ENCODE results near the gene FTO.

DNA sequence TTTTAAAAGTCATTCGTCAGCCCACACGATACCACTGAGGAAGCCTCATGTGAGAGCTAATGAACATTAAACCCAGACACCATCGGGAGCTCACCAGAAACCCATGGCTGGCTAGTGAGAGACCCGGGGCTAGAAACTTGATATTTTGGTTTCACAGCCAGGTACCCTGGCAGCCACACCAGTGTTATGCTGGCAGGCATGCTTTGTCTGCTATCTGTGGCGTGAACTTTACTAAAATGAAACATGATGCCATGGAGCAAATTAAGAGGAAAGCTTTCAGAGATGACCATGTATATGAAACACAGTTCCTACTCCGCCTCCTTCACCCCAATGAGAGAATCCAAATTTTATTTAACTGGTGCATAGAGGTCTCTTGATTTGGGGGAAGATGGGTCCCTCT lies 291.4 kb downstream of the FTO start:
- TF ChIP-seq CHD1 (IDR thresholded peaks at IDR 0.05; ENCODE audit: low read depth, low read length): no peak
- TF ChIP-seq POLR2A (IDR thresholded peaks at IDR 0.05; ENCODE audit: control extremely low read depth in 1 of 2, low read depth in 2 of 2, low read length in 2 of 2): no peak
- TF ChIP-seq, protein P1, sequence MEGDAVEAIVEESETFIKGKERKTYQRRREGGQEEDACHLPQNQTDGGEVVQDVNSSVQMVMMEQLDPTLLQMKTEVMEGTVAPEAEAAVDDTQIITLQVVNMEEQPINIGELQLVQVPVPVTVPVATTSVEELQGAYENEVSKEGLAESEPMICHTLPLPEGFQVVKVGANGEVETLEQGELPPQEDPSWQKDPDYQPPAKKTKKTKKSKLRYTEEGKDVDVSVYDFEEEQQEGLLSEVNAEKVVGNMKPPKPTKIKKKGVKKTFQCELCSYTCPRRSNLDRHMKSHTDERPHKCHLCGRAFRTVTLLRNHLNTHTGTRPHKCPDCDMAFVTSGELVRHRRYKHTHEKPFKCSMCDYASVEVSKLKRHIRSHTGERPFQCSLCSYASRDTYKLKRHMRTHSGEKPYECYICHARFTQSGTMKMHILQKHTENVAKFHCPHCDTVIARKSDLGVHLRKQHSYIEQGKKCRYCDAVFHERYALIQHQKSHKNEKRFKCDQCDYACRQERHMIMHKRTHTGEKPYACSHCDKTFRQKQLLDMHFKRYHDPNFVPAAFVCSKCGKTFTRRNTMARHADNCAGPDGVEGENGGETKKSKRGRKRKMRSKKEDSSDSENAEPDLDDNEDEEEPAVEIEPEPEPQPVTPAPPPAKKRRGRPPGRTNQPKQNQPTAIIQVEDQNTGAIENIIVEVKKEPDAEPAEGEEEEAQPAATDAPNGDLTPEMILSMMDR (IDR thresholded peaks at IDR 0.05; ENCODE audit: control extremely low read depth in 1 of 3, insufficient read depth in 1 of 3, low read depth in 1 of 3, low read length in 3 of 3): no peak
- no peak for TF ChIP-seq CEBPB (IDR thresholded peaks at IDR 0.05; ENCODE audit: low read depth, low read length)
- TF ChIP-seq, protein P2, sequence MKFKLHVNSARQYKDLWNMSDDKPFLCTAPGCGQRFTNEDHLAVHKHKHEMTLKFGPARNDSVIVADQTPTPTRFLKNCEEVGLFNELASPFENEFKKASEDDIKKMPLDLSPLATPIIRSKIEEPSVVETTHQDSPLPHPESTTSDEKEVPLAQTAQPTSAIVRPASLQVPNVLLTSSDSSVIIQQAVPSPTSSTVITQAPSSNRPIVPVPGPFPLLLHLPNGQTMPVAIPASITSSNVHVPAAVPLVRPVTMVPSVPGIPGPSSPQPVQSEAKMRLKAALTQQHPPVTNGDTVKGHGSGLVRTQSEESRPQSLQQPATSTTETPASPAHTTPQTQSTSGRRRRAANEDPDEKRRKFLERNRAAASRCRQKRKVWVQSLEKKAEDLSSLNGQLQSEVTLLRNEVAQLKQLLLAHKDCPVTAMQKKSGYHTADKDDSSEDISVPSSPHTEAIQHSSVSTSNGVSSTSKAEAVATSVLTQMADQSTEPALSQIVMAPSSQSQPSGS (IDR thresholded peaks at IDR 0.05; ENCODE audit: low read length): no peak
- TF ChIP-seq EGR1 (IDR thresholded peaks at IDR 0.05; ENCODE audit: borderline replicate concordance, low read depth, low read length): no peak
- no peak for TF ChIP-seq SP1 (IDR thresholded peaks at IDR 0.05; ENCODE audit: low read depth, low read length)
- TF ChIP-seq EP300 (IDR thresholded peaks at IDR 0.05; ENCODE audit: borderline replicate concordance in 1 of 2, low read depth in 2 of 2, low read length in 2 of 2): no peak
- no peak for TF ChIP-seq EZH2 (IDR thresholded peaks at IDR 0.05; ENCODE audit: low read depth, low read length, severe bottlenecking)
- TF ChIP-seq GTF2F1 (IDR thresholded peaks at IDR 0.05; ENCODE audit: borderline replicate concordance, low read depth, low read length): no peak
- no peak for TF ChIP-seq SIX5 (IDR thresholded peaks at IDR 0.05; ENCODE audit: low read depth, low read length)
- TF ChIP-seq GABPA (IDR thresholded peaks at IDR 0.05; ENCODE audit: borderline replicate concordance, insufficient read depth, low read length): no peak
- no peak for TF ChIP-seq POLR2AphosphoS5 (IDR thresholded peaks at IDR 0.05; ENCODE audit: low read depth, low read length)
- TF ChIP-seq RXRA (IDR thresholded peaks at IDR 0.05; ENCODE audit: insufficient read depth, low read depth, low read length): no peak

Data from H1 (cell line).